Fibroblast of the aortic adventitia (primary cell): Measurements from ENCODE around the gene DGKH. TPM values are rescaled to one million over a fixed set of nuclear protein-coding genes. Genes with fewer than 3 reads are reported as not detected.
"Not testable (repeated sequence)": the region's sequence is repeated elsewhere in the genome, so short reads cannot be mapped to it uniquely, and the experiment has no call there.

Experiments
- DNase-seq: peaks from one replicate; pipeline ENCODE4 v3.0.0-alpha.2; 2010; ENCODE audit warnings: low read depth
- H3K4me3 ChIP-seq: 2 replicates; pipeline ENCODE4 v1.5.1; 2011; ENCODE audit warnings: low read depth, mild to moderate bottlenecking, control low read depth, low read length, moderate library complexity
- total RNA-seq: library from RNA; depleted of rRNA; stranded (reverse); fragments of >200 nt; gene quantifications from 2 replicates; pipeline ENCODE4 v1.2.3, GENCODE V29; 2012; ENCODE audit warnings: low replicate concordance
- TF ChIP-seq, protein P1 (sequence below): IDR thresholded peaks from 2 replicates; pipeline ENCODE4 v1.5.1; 2011; ENCODE audit warnings: mild to moderate bottlenecking, low read length, control low read depth, inconsistent platforms; ENCODE audit not compliant: insufficient read depth

DGKH gene
- total RNA-seq, 1 donor, result 17.1 TPM

GRCh38 chr13:42219051-42219450 lies 170.6 kb downstream of the DGKH start:
- TF ChIP-seq, protein P1, sequence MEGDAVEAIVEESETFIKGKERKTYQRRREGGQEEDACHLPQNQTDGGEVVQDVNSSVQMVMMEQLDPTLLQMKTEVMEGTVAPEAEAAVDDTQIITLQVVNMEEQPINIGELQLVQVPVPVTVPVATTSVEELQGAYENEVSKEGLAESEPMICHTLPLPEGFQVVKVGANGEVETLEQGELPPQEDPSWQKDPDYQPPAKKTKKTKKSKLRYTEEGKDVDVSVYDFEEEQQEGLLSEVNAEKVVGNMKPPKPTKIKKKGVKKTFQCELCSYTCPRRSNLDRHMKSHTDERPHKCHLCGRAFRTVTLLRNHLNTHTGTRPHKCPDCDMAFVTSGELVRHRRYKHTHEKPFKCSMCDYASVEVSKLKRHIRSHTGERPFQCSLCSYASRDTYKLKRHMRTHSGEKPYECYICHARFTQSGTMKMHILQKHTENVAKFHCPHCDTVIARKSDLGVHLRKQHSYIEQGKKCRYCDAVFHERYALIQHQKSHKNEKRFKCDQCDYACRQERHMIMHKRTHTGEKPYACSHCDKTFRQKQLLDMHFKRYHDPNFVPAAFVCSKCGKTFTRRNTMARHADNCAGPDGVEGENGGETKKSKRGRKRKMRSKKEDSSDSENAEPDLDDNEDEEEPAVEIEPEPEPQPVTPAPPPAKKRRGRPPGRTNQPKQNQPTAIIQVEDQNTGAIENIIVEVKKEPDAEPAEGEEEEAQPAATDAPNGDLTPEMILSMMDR, result no peak
- H3K4me3 ChIP-seq, result no peak overlapping the region
- no peak for DNase-seq

DNA sequence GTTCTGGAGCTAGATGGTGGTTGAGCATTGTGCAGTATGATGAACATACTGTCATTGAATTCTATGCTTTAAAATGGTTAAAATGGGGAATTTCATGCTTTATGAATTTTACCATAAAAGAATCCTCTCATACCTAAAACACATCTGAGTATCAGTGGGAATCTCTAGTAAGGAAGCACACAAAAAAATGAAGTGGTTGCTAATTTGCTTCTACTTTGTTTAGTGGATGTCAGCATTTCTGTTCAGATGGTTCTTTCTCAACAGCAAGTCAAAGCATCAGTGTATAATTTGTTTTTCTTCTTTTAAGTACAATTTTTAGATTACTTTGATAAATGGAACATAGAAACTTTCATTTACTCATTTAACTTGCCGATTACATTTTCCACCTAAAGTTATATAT lies 171.4 kb downstream of the DGKH start:
- TF ChIP-seq, protein P1, result no peak
- no peak overlapping the region for H3K4me3 ChIP-seq
- DNase-seq, result no peak

DNA sequence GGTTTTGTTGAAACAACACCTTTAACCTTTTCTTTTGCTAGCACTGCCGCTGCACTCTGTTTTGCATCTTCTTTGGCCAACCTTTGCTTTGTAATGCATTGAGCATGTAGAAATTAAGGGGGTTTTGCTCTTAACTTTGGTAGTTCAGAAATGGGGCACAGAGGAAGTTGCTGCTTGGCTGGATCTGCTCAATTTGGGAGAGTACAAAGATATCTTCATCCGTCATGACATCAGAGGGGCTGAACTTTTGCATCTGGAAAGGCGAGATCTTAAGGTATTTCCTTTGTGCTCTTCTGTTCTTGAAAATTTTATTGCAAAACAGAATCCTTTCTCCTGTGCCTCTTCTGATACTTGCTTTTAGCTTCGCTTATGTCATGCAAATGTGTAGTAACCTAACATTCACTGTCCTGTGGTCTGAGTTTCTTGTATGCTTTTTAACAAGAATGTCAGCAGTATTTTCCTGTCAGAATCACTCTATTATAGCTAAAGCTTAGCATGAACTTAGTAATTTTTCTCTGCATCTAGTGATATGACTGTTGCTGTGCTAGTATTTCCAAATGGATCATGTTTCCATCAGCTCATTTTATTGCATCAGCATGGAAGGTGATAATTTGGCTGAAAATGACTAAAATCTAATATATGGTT lies 172.8 kb downstream of the DGKH start:
- DNase-seq, result no peak
- TF ChIP-seq, protein P1, result no peak
- no peak overlapping the region for H3K4me3 ChIP-seq

DNA sequence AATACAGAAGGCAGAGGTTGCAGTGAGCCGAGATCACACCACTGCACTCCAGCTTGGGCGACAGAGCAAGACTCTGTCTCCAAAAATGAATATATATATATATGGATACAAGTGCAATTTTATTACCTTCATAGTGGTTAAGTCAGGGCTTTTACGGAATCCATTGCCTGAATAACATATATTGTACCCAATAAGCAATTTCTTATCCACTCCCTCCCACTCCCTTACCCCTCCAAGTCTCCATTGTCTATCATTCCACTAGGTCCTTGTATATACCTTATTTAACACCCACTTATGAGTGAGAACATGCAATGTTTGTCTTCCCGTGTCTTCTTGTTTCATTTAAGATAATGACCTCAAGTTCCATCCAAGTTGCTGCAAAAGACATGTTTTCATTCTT lies 175.2 kb downstream of the DGKH start:
- no peak overlapping the region for H3K4me3 ChIP-seq
- TF ChIP-seq, protein P1, result no peak
- DNase-seq, result no peak

DNA sequence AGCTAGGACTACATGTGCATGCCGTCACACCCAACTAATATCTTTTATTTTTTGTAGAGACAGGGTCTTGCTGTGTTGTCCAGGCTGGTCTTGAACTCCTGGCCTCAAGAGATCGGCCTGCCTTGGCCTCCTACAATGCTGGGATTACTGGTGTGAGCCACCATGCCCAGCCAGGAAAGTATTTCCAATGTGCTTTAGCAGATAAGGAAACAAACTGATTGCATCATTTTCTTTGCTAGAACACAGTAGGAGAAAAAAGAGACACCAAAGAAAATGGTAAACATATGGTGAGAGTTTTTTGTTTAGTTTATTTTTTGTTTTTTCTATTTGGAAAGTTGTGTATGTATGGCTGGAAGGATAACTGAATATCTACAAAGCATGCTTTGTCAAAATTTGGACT lies 176.6 kb downstream of the DGKH start:
- TF ChIP-seq, protein P1, result no peak
- DNase-seq, result no peak
- H3K4me3 ChIP-seq, result no peak overlapping the region

DNA sequence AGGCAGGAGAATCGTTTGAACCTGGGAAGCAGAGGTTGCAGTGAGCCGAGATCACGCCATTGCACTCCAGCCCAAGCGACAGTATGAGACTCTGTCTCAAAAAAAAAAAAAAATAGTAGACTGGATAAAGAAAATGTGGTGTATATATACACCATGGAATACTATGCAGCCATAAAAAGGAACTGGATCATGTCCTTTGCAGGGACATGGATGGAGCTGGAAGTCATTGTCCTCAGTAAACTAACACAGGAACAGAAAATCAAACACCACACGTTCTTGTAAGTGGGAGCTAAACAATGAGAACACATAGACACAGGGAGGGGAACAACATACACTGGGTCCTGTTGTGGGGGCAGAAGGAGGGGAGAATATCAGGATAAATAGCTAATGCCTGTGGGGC lies 178.3 kb downstream of the DGKH start:
- H3K4me3 ChIP-seq, DNase-seq: not testable (repeated sequence)

- no peak overlapping the region for H3K4me3 ChIP-seq
- DNase-seq, result no peak
- TF ChIP-seq, protein P1, result no peak
Observed at GRCh38 chr13:42228527-42228926, 180.1 kb downstream of the DGKH start.
